GM21526 (cell line): ENCODE data around the gene SH3GLB1.

Experiments
- ATAC-seq: cut with Tn5 transposase; IDR thresholded peaks from one replicate; pipeline ENCODE4 v1.9.1; 2021; ENCODE audit warnings: moderate library complexity; ENCODE audit not compliant: unreplicated experiment, low FRiP score

SH3GLB1 gene

GRCh38 chr1:86731416-86731815 lies 27.0 kb downstream of the SH3GLB1 start:
- ATAC-seq: no peak

- ATAC-seq: no peak
Observed at GRCh38 chr1:86733340-86733739, 29.0 kb downstream of the SH3GLB1 start.

- ATAC-seq: no peak
Observed at GRCh38 chr1:86739648-86740509, 35.5 kb downstream of the SH3GLB1 start.

GRCh38 chr1:86741947-86742572 lies 37.7 kb downstream of the SH3GLB1 start:
- no peak for ATAC-seq

GRCh38 chr1:86747304-86747703 lies 42.9 kb downstream of the SH3GLB1 start:
- ATAC-seq: no peak

- ATAC-seq: no peak
Observed at GRCh38 chr1:86748622-86749373, 44.4 kb downstream of the SH3GLB1 start.

- no peak for ATAC-seq
Observed at GRCh38 chr1:86750076-86750475, 45.7 kb downstream of the SH3GLB1 start.

GRCh38 chr1:86750530-86750929 lies 46.2 kb downstream of the SH3GLB1 start:
- no peak for ATAC-seq

- ATAC-seq: no peak
Observed at GRCh38 chr1:86751923-86752322, 47.5 kb downstream of the SH3GLB1 start.

GRCh38 chr1:86753700-86754099 lies 49.3 kb downstream of the SH3GLB1 start:
- no peak for ATAC-seq

- no peak for ATAC-seq
Observed at GRCh38 chr1:86754265-86754974, 50.0 kb downstream of the SH3GLB1 start.

GRCh38 chr1:86756062-86756406 lies 51.7 kb downstream of the SH3GLB1 start:
- no peak for ATAC-seq

- no peak for ATAC-seq
Observed at GRCh38 chr1:86757272-86757984, 53.1 kb downstream of the SH3GLB1 start.

- ATAC-seq: no peak
Observed at GRCh38 chr1:86758570-86758969, 54.2 kb downstream of the SH3GLB1 start.

- ATAC-seq: no peak
Observed at GRCh38 chr1:86760199-86760598, 55.8 kb downstream of the SH3GLB1 start.

GRCh38 chr1:86762336-86762735 lies 58.0 kb downstream of the SH3GLB1 start:
- ATAC-seq: no peak

- no peak for ATAC-seq
Observed at GRCh38 chr1:86764523-86764922, 60.1 kb downstream of the SH3GLB1 start.

GRCh38 chr1:86765073-86765472 lies 60.7 kb downstream of the SH3GLB1 start:
- ATAC-seq: no peak

GRCh38 chr1:86765674-86766073 lies 61.3 kb downstream of the SH3GLB1 start:
- no peak for ATAC-seq

- no peak for ATAC-seq
Observed at GRCh38 chr1:86768554-86768953, 64.2 kb downstream of the SH3GLB1 start.
